ENCODE results near the gene PSME2.
A peak's percentile ranks its signal among the peaks of the same experiment; 100 is the strongest.

Gene PSME2

GRCh38 chr14:24135834-24136683 lies 10.4 kb downstream of the PSME2 start, which contains the start of gene PSME1:
TSS of gene PSME1 (plus strand) at chr14:24136194. CDS start at chr14:24136263, 69 bp downstream.
- TF ChIP-seq CTCF (IDR thresholded peaks at IDR 0.05; ENCODE audit: low read depth, low read length) = no peak
- H3K4me3 ChIP-seq (ENCODE audit: low read depth, low read length) = peak within 1 kb of the TSS; percentile 62
- in situ Hi-C loops (cut with HindIII; ENCODE audit: low sequenced_read_pairs) = no loop called here
- peak; percentile 90 for DNase-seq (ENCODE audit: low read depth, low spot score)

- no peak for DNase-seq (ENCODE audit: low read depth, low spot score)
- no peak for TF ChIP-seq CTCF (IDR thresholded peaks at IDR 0.05; ENCODE audit: low read depth, low read length)
- peak overlapping the region; percentile 62 for H3K4me3 ChIP-seq (ENCODE audit: low read depth, low read length)
- in situ Hi-C loops (cut with HindIII; ENCODE audit: low sequenced_read_pairs) = no loop called here
These were observed 10.9 kb downstream of the PSME2 start for GRCh38 chr14:24135584-24135833.

GRCh38 chr14:24133735-24134134 lies 12.7 kb downstream of the PSME2 start:
- no peak for TF ChIP-seq CTCF (IDR thresholded peaks at IDR 0.05; ENCODE audit: low read depth, low read length)

GRCh38 chr14:24132976-24133375 lies 13.4 kb downstream of the PSME2 start:
- TF ChIP-seq CTCF (IDR thresholded peaks at IDR 0.05; ENCODE audit: low read depth, low read length) = no peak
- in situ Hi-C loops (cut with HindIII; ENCODE audit: low sequenced_read_pairs) = no loop called here
- no peak overlapping the region for H3K4me3 ChIP-seq (ENCODE audit: low read depth, low read length)
- DNase-seq (ENCODE audit: low read depth, low spot score) = no peak

More at GRCh38 chr14:24133735-24134134, 12.7 kb downstream of the PSME2 start:
- DNase-seq (ENCODE audit: low read depth, low spot score) = no peak
- H3K4me3 ChIP-seq (ENCODE audit: low read depth, low read length) = no peak overlapping the region
- in situ Hi-C loops (cut with HindIII; ENCODE audit: low sequenced_read_pairs) = no loop called here

GRCh38 chr14:24132061-24132685 lies 14.2 kb downstream of the PSME2 start:
- TF ChIP-seq CTCF (IDR thresholded peaks at IDR 0.05; ENCODE audit: low read depth, low read length) = no peak
- in situ Hi-C loops (cut with HindIII; ENCODE audit: low sequenced_read_pairs) = no loop called here
- DNase-seq (ENCODE audit: low read depth, low spot score) = no peak
- H3K4me3 ChIP-seq (ENCODE audit: low read depth, low read length) = no peak overlapping the region

GRCh38 chr14:24131549-24131966 lies 14.9 kb downstream of the PSME2 start:
- no peak for DNase-seq (ENCODE audit: low read depth, low spot score)
- H3K4me3 ChIP-seq (ENCODE audit: low read depth, low read length) = no peak overlapping the region
- in situ Hi-C loops (cut with HindIII; ENCODE audit: low sequenced_read_pairs) = no loop called here
- TF ChIP-seq CTCF (IDR thresholded peaks at IDR 0.05; ENCODE audit: low read depth, low read length) = no peak

All from astrocyte of the spinal cord (primary cell).